T-helper 2 cell treated with Interferon-gamma antibody and Interleukin-4, amounts not matched to agents 5 μg/mL and 100 μg/mL, for 36 hours (primary cell): Measurements from ENCODE around the gene SURF2.

Experiments
- DNase-seq: peaks from one replicate; pipeline ENCODE4 v3.0.0; 2021; ENCODE audit warnings: low spot score
- H3K27ac Mint-ChIP-seq: one replicate; pipeline ENCODE4 v1.8.0; 2021; ENCODE audit warnings: mild to moderate bottlenecking, mixed read lengths
- H3K27me3 Mint-ChIP-seq: one replicate; pipeline ENCODE4 v1.8.0; 2021; ENCODE audit warnings: low read depth, mixed read lengths
- H3K36me3 Mint-ChIP-seq: one replicate; pipeline ENCODE4 v1.8.0; 2021; ENCODE audit warnings: low read depth, mixed read lengths
- H3K4me1 Mint-ChIP-seq: one replicate; pipeline ENCODE4 v1.8.0; 2021; ENCODE audit warnings: low read depth, mixed read lengths
- H3K4me3 Mint-ChIP-seq: one replicate; pipeline ENCODE4 v1.8.0; 2022; ENCODE audit warnings: mild to moderate bottlenecking, moderate library complexity, mixed read lengths
- H3K9me3 Mint-ChIP-seq: one replicate; pipeline ENCODE4 v1.8.0; 2021; ENCODE audit warnings: mixed read lengths

SURF2 gene

GRCh38 chr9:133400292-133400691 is 43.9 kb downstream of the SURF2 start:
- Mint-ChIP-seq H3K27me3 (no peaks in the 10 kb centered on the region), H3K4me1 (no peaks in the 10 kb centered on the region), H3K27ac (no peak overlapping the region), H3K9me3 (no peaks in the 10 kb centered on the region), H3K4me3 (no peak overlapping the region), H3K36me3 (peaks cover 5% of the 10 kb centered on the region)
- DNase-seq = no peak

GRCh38 chr9:133401588-133401987 is 45.2 kb downstream of the SURF2 start:
- no peak overlapping the region for H3K4me3 Mint-ChIP-seq
- no peak overlapping the region for H3K27ac Mint-ChIP-seq
- H3K27me3 Mint-ChIP-seq = no peaks in the 10 kb centered on the region

GRCh38 chr9:133402689-133403088 is 46.3 kb downstream of the SURF2 start:
- peaks cover 26% of the 10 kb centered on the region for H3K36me3 Mint-ChIP-seq
- no peak overlapping the region for H3K4me3 Mint-ChIP-seq
- no peaks in the 10 kb centered on the region for H3K27me3 Mint-ChIP-seq
- no peaks in the 10 kb centered on the region for H3K9me3 Mint-ChIP-seq
- H3K4me1 Mint-ChIP-seq = peaks cover 3% of the 10 kb centered on the region
- H3K27ac Mint-ChIP-seq = no peak overlapping the region
- DNase-seq = no peak

More at GRCh38 chr9:133401588-133401987, 45.2 kb downstream of the SURF2 start:
- no peaks in the 10 kb centered on the region for H3K4me1 Mint-ChIP-seq
- no peak for DNase-seq
- peaks cover 17% of the 10 kb centered on the region for H3K36me3 Mint-ChIP-seq
- H3K9me3 Mint-ChIP-seq = no peaks in the 10 kb centered on the region

- Mint-ChIP-seq H3K9me3 (no peaks in the 10 kb centered on the region), H3K4me3 (no peak overlapping the region), H3K27me3 (no peaks in the 10 kb centered on the region), H3K4me1 (peaks cover 3% of the 10 kb centered on the region), H3K36me3 (peaks cover 28% of the 10 kb centered on the region), H3K27ac (no peak overlapping the region)
- peak; percentile 29 for DNase-seq
These were observed 47.6 kb downstream of the SURF2 start for GRCh38 chr9:133403766-133404453.

- no peak for DNase-seq
- no peak overlapping the region for H3K27ac Mint-ChIP-seq
- H3K4me3 Mint-ChIP-seq = no peak overlapping the region
- no peaks in the 10 kb centered on the region for H3K27me3 Mint-ChIP-seq
- peaks cover 3% of the 10 kb centered on the region for H3K4me1 Mint-ChIP-seq
- peaks cover 29% of the 10 kb centered on the region for H3K36me3 Mint-ChIP-seq
- H3K9me3 Mint-ChIP-seq = no peaks in the 10 kb centered on the region
These were observed 48.2 kb downstream of the SURF2 start for GRCh38 chr9:133404454-133405002.

- no peak for DNase-seq
- Mint-ChIP-seq H3K27me3 (no peaks in the 10 kb centered on the region), H3K4me3 (no peak overlapping the region), H3K27ac (no peak overlapping the region), H3K9me3 (no peaks in the 10 kb centered on the region), H3K4me1 (peaks cover 3% of the 10 kb centered on the region), H3K36me3 (peaks cover 42% of the 10 kb centered on the region)
These were observed 49.4 kb downstream of the SURF2 start for GRCh38 chr9:133405508-133406438.

- DNase-seq = peak; percentile 80
- peaks cover 3% of the 10 kb centered on the region for H3K4me1 Mint-ChIP-seq
- no peaks in the 10 kb centered on the region for H3K9me3 Mint-ChIP-seq
- H3K27me3 Mint-ChIP-seq = no peaks in the 10 kb centered on the region
- peaks cover 47% of the 10 kb centered on the region for H3K36me3 Mint-ChIP-seq
- H3K27ac Mint-ChIP-seq = peak overlapping the region; percentile 73
- H3K4me3 Mint-ChIP-seq = no peak overlapping the region
These were observed 50.3 kb downstream of the SURF2 start for GRCh38 chr9:133406480-133407307.

- Mint-ChIP-seq H3K4me1 (peaks cover 3% of the 10 kb centered on the region), H3K27ac (no peak overlapping the region), H3K9me3 (no peaks in the 10 kb centered on the region), H3K4me3 (no peak overlapping the region), H3K27me3 (no peaks in the 10 kb centered on the region), H3K36me3 (peaks cover 51% of the 10 kb centered on the region)
- DNase-seq = no peak
These were observed 51.7 kb downstream of the SURF2 start for GRCh38 chr9:133408042-133408441.
